T47D (cell line): ENCODE data around the gene E4F1.

Source experiments
- DNase-seq, 2 experiments: peaks; one replicate each; pipeline versions ENCODE4 v3.0.0 to v3.0.0-alpha.2; 2011 to 2012; ENCODE audit warnings: low read depth in 1 of 2, low spot score in 1 of 2
- JUND ChIP-seq: IDR thresholded peaks from 2 replicates; pipeline ENCODE4 v1.6.1; 2012; ENCODE audit warnings: low read depth
- in situ Hi-C: cut with HindIII; loops from 2 replicates; pipeline ENCODE4 v1.10.0; 2016; ENCODE audit warnings: low sequenced_read_pairs, low pct_unique_long_range_greater_than_20kb

Gene E4F1

DNA sequence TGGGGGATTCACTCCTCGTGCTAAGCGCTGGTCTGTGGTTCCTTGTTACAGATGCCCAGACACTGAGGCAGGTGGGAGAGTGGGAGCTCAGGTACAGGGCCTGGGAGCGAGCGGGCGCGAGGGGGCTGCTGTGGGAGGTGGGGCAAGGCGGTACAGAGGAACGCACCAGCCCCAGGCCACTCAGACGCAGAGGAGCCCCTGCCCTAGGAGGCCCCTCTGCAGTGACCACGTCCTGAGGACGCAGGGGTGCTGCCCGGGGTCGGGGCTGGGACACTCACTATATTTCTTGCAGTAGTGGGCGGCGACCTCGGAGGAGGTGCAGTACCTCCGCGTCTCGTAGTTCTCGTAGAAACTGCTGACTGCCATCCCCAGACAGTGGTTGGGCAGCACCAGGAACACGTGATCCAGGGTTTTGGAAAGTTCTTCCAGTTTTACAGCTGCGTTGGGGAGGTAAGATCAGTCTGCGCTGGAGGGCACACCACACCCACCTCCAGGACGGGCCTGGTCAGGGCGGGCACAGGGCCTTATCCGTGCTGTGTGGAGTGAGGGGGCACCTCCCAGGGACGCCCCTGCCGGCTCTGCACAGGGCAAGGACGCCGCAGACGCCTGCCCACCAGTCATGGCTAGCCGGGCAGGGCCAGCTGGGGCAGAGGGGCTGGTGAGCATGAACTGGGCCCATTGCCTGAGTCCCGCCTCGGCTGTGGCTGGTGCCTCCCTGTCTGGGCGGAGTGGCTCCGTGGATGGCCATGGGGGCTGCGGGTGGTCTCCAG, 60.8 kb downstream of the E4F1 start:
- TF ChIP-seq JUND, result no peak
- DNase-seq, result no peak
- in situ Hi-C loops, result no loop called here

DNA sequence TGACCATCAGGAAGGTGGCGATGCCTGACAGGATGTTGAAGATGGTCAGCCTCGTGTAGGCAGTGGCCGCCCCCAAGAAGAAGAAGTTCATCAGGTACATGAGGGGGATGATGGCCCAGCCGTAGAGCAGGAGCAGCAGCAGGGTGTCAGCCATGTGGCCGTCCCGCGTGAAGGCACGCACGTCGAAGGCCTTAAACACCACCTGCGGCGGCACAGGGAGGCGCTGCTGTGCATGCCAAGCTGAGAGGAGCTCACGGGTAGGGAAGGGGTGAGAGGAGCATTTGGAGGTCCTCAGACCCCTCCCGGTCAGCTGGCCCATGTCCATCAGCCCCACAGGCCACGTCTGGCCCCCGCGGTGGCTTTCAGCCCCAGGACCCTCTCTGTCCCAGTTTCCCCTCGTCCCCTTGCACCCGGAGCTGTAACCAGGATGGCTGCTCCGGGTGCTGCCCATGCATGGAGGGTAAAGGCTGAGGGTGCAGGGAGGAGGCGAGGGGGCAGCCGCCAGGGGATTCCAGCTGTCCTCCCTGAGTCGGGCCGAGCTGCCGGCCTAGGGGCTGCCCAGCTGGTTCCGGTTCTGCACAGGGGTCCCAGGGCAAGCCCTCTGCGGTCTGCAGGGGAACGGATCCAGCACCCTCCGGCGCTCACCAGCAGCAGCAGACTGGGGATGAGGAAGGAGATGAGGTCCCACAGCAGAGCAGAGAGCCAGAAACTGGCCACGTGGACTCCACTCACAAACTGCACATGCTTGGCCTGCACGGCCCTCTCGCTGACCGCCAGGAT, 61.6 kb downstream of the E4F1 start:
- in situ Hi-C loops, result no loop called here
- no peak for DNase-seq
- TF ChIP-seq JUND, result no peak
